ENCODE data around the gene BEST1.

GRCh38 chr11:61911128-61911700, 38.9 kb upstream of the BEST1 start:
- TF ChIP-seq CTCF (conservative IDR thresholded peaks at IDR 0.05; ENCODE audit: low read length) (no peak), EZH2phosphoT487 (IDR thresholded peaks at IDR 0.05; ENCODE audit: borderline replicate concordance, low read depth, low read length) (no peak)

Data from OCI-LY7 (cell line).